ENCODE measurements around the gene GBX1. TPM values are rescaled to one million over a fixed set of nuclear protein-coding genes. Genes with fewer than 3 reads are reported as not detected.

The GBX1 gene
- total RNA-seq, 1 experiment from 2014 or later: not detected

DNA sequence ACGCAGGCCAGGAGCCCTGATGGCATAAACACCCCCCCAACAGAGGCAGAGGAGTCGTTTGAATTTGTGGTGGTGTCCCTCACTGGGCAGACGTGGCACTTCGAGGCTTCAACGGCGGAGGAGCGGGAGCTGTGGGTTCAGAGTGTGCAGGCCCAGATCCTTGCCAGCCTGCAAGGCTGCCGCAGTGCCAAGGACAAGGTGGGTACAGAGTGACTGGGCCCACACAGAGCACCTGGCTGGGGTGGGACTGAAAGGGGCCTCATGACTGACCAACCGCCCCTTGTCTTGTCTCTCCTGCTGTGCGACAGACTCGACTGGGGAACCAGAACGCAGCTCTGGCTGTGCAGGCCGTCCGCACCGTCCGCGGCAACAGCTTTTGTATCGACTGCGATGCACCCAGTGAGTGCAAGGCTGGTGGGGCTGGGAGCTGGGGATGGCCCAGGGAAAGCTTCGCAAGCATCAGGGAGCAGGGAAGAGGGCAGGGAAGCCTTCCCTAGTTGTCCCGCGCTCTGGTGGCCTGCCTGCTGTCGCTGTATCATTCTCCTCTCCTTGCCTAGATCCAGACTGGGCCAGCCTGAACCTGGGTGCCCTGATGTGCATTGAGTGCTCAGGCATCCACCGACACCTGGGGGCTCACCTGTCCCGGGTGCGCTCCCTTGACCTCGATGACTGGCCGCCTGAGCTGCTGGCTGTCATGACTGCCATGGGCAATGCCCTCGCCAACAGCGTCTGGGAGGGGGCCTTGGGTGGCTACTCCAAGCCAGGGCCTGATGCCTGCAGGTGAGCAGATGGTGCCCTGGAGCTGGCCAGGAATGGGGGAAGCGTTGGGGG lies 25.4 kb downstream of the GBX1 start:
- Histone ChIP-seq H3K4me1 (ENCODE audit: low read length) (no peaks in the 10 kb centered on the region), H3K79me2 (ENCODE audit: low read length) (no peaks in the 10 kb centered on the region), H3K4me2 (ENCODE audit: low read depth, low read length, poor library complexity, severe bottlenecking) (no peak overlapping the region), H3K27ac (ENCODE audit: low read length) (no peak overlapping the region), H2AFZ (ENCODE audit: low read length) (no peak overlapping the region), H3K36me3 (ENCODE audit: insufficient read depth, low read length) (no peaks in the 10 kb centered on the region), H3K4me3 (ENCODE audit: low read length) (no peak overlapping the region), H3K9me3 (ENCODE audit: low read length) (no peaks in the 10 kb centered on the region), H4K20me1 (ENCODE audit: insufficient read depth, low read depth, low read length) (no peaks in the 10 kb centered on the region; the same call in 1 of the 2 replicates), H3K27me3 (ENCODE audit: low read length) (no peaks in the 10 kb centered on the region), H3K9me2 (replicated peaks; ENCODE audit: insufficient read depth, low read length) (no peaks in the 10 kb centered on the region), H3K9ac (ENCODE audit: low read length) (no peak overlapping the region)
- DNase-seq: no peak

DNA sequence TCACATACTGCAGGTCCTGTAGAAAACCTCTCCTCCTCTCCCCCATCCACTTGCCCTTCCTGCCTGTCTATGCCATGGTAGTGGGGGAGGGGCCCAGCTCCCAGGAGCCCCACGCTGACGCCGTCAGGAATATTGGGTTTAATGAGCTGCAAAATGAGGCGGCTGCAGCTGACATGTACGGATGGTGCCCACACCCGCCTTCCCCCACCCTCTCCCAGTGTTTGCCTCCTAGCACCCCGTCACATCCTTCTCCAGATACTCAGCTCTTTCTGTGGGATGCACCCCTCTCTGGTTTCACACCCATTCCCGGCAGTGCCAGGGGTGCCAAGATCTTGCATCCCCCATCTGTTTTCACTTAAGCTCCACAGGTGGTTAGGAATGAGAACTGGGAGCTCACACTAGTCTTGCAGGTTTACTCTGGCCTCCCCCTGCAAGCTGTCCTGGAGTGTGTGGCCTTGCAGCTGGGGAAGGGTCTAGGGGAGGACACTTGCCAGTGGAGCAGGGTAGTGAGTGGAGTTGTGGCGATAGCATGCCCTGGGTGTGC lies 26.1 kb downstream of the GBX1 start:
- H3K4me3 ChIP-seq (ENCODE audit: low read length): no peak overlapping the region
- no peaks in the 10 kb centered on the region for H3K36me3 ChIP-seq (ENCODE audit: insufficient read depth, low read length)

DNA sequence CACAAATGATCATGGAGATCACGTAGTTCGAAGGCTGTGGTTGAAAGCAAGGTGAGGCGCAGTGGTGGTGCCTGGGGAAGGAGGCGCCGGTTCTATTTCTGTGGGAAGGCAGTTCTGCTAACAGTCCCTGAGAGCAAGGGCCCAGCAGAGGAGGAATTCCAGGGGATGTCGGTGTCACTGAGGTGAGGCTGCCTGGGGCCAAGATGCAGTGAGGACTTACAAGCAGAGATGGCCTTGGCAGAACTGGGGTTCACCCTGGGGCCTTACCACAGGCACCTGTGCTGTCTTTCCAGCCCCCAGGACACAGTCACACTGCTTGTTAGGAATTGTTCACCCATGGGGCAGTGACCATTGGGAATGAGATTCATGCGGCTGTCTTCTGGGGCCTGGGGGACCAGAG lies 26.7 kb downstream of the GBX1 start:
- no peaks in the 10 kb centered on the region for H3K9me3 ChIP-seq (ENCODE audit: low read length)
- H3K79me2 ChIP-seq (ENCODE audit: low read length): no peaks in the 10 kb centered on the region
- DNase-seq: no peak
- no peaks in the 10 kb centered on the region; the same call in 1 of the 2 replicates for H4K20me1 ChIP-seq (ENCODE audit: insufficient read depth, low read depth, low read length)
- H3K9ac ChIP-seq (ENCODE audit: low read length): no peak overlapping the region
- no peak overlapping the region for H3K27ac ChIP-seq (ENCODE audit: low read length)
- no peaks in the 10 kb centered on the region for H3K4me1 ChIP-seq (ENCODE audit: low read length)
- no peaks in the 10 kb centered on the region for H3K36me3 ChIP-seq (ENCODE audit: insufficient read depth, low read length)
- H3K27me3 ChIP-seq (ENCODE audit: low read length): no peaks in the 10 kb centered on the region
- no peak overlapping the region for H2AFZ ChIP-seq (ENCODE audit: low read length)
- H3K4me3 ChIP-seq (ENCODE audit: low read length): no peak overlapping the region
- H3K4me2 ChIP-seq (ENCODE audit: low read depth, low read length, poor library complexity, severe bottlenecking): no peak overlapping the region
- H3K9me2 ChIP-seq (replicated peaks; ENCODE audit: insufficient read depth, low read length): no peaks in the 10 kb centered on the region

More for the DNA sequence above, 26.1 kb downstream of the GBX1 start:
- no peak for DNase-seq
- H3K27me3 ChIP-seq (ENCODE audit: low read length): no peaks in the 10 kb centered on the region
- no peak overlapping the region for H3K27ac ChIP-seq (ENCODE audit: low read length)
- no peaks in the 10 kb centered on the region for H3K79me2 ChIP-seq (ENCODE audit: low read length)
- no peaks in the 10 kb centered on the region; the same call in 1 of the 2 replicates for H4K20me1 ChIP-seq (ENCODE audit: insufficient read depth, low read depth, low read length)
- H3K4me2 ChIP-seq (ENCODE audit: low read depth, low read length, poor library complexity, severe bottlenecking): no peak overlapping the region
- no peaks in the 10 kb centered on the region for H3K9me2 ChIP-seq (replicated peaks; ENCODE audit: insufficient read depth, low read length)
- H2AFZ ChIP-seq (ENCODE audit: low read length): no peak overlapping the region
- H3K9me3 ChIP-seq (ENCODE audit: low read length): no peaks in the 10 kb centered on the region
- no peaks in the 10 kb centered on the region for H3K4me1 ChIP-seq (ENCODE audit: low read length)
- no peak overlapping the region for H3K9ac ChIP-seq (ENCODE audit: low read length)

DNA sequence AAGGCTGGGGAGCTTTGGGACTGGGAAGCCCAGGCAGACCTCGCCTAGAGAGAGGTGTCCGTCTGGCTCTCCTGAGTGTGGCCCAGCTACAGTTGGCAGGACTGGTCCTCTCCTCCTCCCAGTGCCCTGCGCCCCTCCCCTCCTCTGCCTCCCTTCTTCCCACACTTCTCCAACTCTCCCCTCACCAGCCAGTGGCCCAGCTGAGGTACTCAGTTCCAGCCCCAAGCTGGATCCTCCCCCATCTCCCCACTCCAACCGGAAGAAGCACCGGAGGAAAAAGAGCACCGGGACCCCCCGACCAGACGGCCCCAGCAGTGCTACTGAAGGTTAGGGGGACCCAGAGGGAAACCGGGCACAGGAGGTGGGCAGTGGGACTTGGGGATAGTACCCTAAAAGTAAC lies 27.7 kb downstream of the GBX1 start:
- Histone ChIP-seq H2AFZ (ENCODE audit: low read length) (no peak overlapping the region), H3K27me3 (ENCODE audit: low read length) (no peaks in the 10 kb centered on the region), H3K9me2 (replicated peaks; ENCODE audit: insufficient read depth, low read length) (no peaks in the 10 kb centered on the region), H4K20me1 (ENCODE audit: insufficient read depth, low read depth, low read length) (no peaks in the 10 kb centered on the region; the same call in 1 of the 2 replicates), H3K4me2 (ENCODE audit: low read depth, low read length, poor library complexity, severe bottlenecking) (no peak overlapping the region), H3K4me1 (ENCODE audit: low read length) (no peaks in the 10 kb centered on the region), H3K9ac (ENCODE audit: low read length) (no peak overlapping the region), H3K79me2 (ENCODE audit: low read length) (no peaks in the 10 kb centered on the region), H3K36me3 (ENCODE audit: insufficient read depth, low read length) (no peaks in the 10 kb centered on the region), H3K9me3 (ENCODE audit: low read length) (no peaks in the 10 kb centered on the region), H3K4me3 (ENCODE audit: low read length) (no peak overlapping the region), H3K27ac (ENCODE audit: low read length) (no peak overlapping the region)
- DNase-seq: no peak

DNA sequence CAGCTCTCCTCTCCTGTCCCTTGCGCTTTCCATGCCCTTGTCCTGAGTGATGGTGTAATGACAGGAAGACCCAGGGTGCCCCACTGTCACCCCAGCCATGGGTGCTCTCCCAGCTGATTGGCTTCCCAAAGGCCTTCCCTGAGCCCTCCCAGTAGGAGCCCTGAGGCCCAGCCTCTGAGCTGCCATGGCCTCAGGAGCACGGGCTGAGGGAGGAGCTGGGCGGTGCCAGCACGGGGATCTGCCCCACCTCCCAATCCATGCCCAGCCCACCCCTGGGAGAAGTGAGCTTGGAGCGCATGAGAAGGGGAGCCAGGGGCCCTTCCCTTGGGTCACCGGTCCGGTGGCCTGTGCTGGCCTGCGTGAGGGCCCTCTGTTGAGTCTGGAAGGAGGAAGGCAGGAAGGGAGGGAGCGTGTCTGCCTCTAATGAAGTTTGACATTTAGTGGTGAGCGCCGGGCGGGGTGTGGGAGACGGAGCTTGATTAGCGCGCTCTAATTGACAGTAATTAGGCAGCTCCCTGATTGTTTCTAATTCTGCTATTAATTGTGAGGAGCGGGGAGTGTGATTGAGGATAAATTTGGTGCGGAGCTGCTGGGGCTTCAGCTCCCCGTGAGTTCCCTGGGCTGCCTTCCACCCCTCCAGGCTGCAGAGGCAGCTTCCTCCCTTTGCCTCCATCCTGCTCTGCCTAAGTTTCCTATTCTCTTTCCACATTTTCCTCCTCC lies 28.3 kb downstream of the GBX1 start:
- H4K20me1 ChIP-seq (ENCODE audit: insufficient read depth, low read depth, low read length): no peaks in the 10 kb centered on the region; the same call in 1 of the 2 replicates
- no peak overlapping the region for H3K4me2 ChIP-seq (ENCODE audit: low read depth, low read length, poor library complexity, severe bottlenecking)
- no peaks in the 10 kb centered on the region for H3K27me3 ChIP-seq (ENCODE audit: low read length)
- no peaks in the 10 kb centered on the region for H3K9me3 ChIP-seq (ENCODE audit: low read length)
- no peaks in the 10 kb centered on the region for H3K9me2 ChIP-seq (replicated peaks; ENCODE audit: insufficient read depth, low read length)
- H3K27ac ChIP-seq (ENCODE audit: low read length): no peak overlapping the region
- no peak for DNase-seq
- H3K79me2 ChIP-seq (ENCODE audit: low read length): no peaks in the 10 kb centered on the region
- H2AFZ ChIP-seq (ENCODE audit: low read length): no peak overlapping the region
- no peak overlapping the region for H3K9ac ChIP-seq (ENCODE audit: low read length)
- no peaks in the 10 kb centered on the region for H3K4me1 ChIP-seq (ENCODE audit: low read length)
- no peak overlapping the region for H3K4me3 ChIP-seq (ENCODE audit: low read length)
- H3K36me3 ChIP-seq (ENCODE audit: insufficient read depth, low read length): no peaks in the 10 kb centered on the region

DNA sequence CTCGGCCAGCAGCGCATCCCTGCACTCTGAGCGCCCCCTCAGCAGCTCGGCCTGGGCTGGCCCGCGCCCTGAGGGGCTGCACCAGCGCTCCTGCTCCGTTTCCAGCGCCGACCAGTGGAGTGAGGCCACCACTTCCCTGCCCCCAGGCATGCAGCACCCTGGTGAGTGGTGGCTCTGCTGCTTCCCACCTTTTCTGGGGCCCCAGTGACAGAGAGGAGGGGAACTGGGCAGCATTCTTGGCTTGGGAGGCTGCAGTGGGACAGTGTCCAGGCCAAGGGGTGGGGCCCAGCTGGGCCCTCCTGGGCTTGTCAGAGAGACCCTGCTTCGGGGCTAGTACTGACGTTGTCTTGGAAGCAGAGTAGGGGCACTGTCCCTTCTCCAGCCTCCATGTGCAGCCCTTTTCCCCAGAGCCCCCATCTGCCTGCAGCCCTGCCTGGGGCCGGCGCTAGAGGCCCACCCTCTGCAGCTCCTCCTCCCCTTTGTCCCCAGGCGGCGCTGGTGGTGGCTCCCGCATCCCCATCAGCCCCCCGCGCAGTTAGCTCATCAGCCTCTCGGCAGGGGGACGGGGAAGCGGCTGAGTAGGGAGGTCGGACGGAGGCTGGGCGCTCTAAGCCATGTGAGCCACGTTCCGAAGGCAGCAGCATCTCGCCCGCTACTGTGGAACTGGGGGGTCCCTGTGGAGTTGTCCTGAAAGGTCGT lies 29.2 kb downstream of the GBX1 start:
- no peaks in the 10 kb centered on the region for H3K4me1 ChIP-seq (ENCODE audit: low read length)
- no peak overlapping the region for H2AFZ ChIP-seq (ENCODE audit: low read length)
- no peak overlapping the region for H3K27ac ChIP-seq (ENCODE audit: low read length)
- no peaks in the 10 kb centered on the region for H3K79me2 ChIP-seq (ENCODE audit: low read length)
- H3K9ac ChIP-seq (ENCODE audit: low read length): no peak overlapping the region
- H3K9me3 ChIP-seq (ENCODE audit: low read length): no peaks in the 10 kb centered on the region
- no peak for DNase-seq
- no peaks in the 10 kb centered on the region; the same call in 1 of the 2 replicates for H4K20me1 ChIP-seq (ENCODE audit: insufficient read depth, low read depth, low read length)
- H3K27me3 ChIP-seq (ENCODE audit: low read length): no peaks in the 10 kb centered on the region
- no peaks in the 10 kb centered on the region for H3K36me3 ChIP-seq (ENCODE audit: insufficient read depth, low read length)
- H3K9me2 ChIP-seq (replicated peaks; ENCODE audit: insufficient read depth, low read length): no peaks in the 10 kb centered on the region
- no peak overlapping the region for H3K4me3 ChIP-seq (ENCODE audit: low read length)
- H3K4me2 ChIP-seq (ENCODE audit: low read depth, low read length, poor library complexity, severe bottlenecking): no peak overlapping the region

DNA sequence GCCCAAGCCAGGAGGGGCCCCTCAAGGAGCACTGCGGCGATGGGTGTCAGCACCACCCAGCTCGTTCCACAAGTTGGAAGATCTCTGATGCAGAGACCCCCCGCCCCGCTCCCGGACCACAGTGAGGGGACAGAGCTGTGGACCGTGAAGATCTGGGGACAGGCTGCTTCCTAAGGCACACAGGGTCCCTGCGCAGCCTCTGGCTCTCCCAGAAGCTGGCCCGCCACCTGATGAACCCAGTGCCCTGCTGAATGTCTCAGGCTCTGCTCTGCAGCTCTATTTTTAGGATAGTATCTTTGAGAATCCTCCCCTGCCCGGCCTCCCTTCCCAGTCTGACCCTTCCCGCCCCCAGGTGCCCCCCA lies 29.7 kb downstream of the GBX1 start:
- Histone ChIP-seq H2AFZ (ENCODE audit: low read length) (no peak overlapping the region), H3K9me3 (ENCODE audit: low read length) (no peaks in the 10 kb centered on the region), H3K79me2 (ENCODE audit: low read length) (no peaks in the 10 kb centered on the region), H3K4me3 (ENCODE audit: low read length) (no peak overlapping the region), H3K9ac (ENCODE audit: low read length) (no peak overlapping the region), H3K27me3 (ENCODE audit: low read length) (no peaks in the 10 kb centered on the region), H4K20me1 (ENCODE audit: insufficient read depth, low read depth, low read length) (no peaks in the 10 kb centered on the region; the same call in 1 of the 2 replicates), H3K27ac (ENCODE audit: low read length) (no peak overlapping the region), H3K4me1 (ENCODE audit: low read length) (no peaks in the 10 kb centered on the region), H3K36me3 (ENCODE audit: insufficient read depth, low read length) (no peaks in the 10 kb centered on the region), H3K9me2 (replicated peaks; ENCODE audit: insufficient read depth, low read length) (no peaks in the 10 kb centered on the region), H3K4me2 (ENCODE audit: low read depth, low read length, poor library complexity, severe bottlenecking) (no peak overlapping the region)
- DNase-seq: no peak

All from Karpas-422 (cell line).